GM12865 (cell line): ENCODE results near the gene MTCL1.

Experiments
- DNase-seq: peaks from one replicate; pipeline ENCODE4 v3.0.0; 2010; ENCODE audit warnings: low read depth
- H3K4me3 ChIP-seq: 2 replicates; pipeline ENCODE4 v1.5.1; 2011; ENCODE audit warnings: mild to moderate bottlenecking, low read depth, low read length, control low read depth
- CTCF ChIP-seq: IDR thresholded peaks from 2 replicates; pipeline ENCODE4 v1.5.1; 2011; ENCODE audit warnings: low read length, control low read depth, low read depth, inconsistent platforms; ENCODE audit not compliant: insufficient read depth; ENCODE audit errors: missing control alignments

Gene MTCL1

GRCh38 chr18:8709248-8710059, 4.1 kb downstream of the MTCL1 start:
- TF ChIP-seq CTCF: no peak
- DNase-seq: no peak
- H3K4me3 ChIP-seq: no peak overlapping the region

GRCh38 chr18:8711736-8712135, 6.4 kb downstream of the MTCL1 start:
- DNase-seq: no peak
- no peak overlapping the region for H3K4me3 ChIP-seq
- no peak for TF ChIP-seq CTCF

GRCh38 chr18:8713691-8714090, 8.3 kb downstream of the MTCL1 start:
- no peak for DNase-seq
- TF ChIP-seq CTCF: no peak
- H3K4me3 ChIP-seq: no peak overlapping the region

- TF ChIP-seq CTCF: no peak
- DNase-seq: no peak
- no peak overlapping the region for H3K4me3 ChIP-seq
Observed at GRCh38 chr18:8715599-8715998, 10.2 kb downstream of the MTCL1 start.

GRCh38 chr18:8717011-8717770, 11.8 kb downstream of the MTCL1 start:
- DNase-seq: no peak
- no peak overlapping the region for H3K4me3 ChIP-seq
- TF ChIP-seq CTCF: no peak

GRCh38 chr18:8718401-8718913, 13.1 kb downstream of the MTCL1 start:
- DNase-seq: no peak
- TF ChIP-seq CTCF: no peak
- no peak overlapping the region for H3K4me3 ChIP-seq
